ENCODE measurements around the gene CD300LF. TPM values are rescaled to one million over a fixed set of nuclear protein-coding genes. Genes with fewer than 3 reads are reported as not detected.

The CD300LF gene
- total RNA-seq, 1 experiment from 2014 or later = not detected

DNA sequence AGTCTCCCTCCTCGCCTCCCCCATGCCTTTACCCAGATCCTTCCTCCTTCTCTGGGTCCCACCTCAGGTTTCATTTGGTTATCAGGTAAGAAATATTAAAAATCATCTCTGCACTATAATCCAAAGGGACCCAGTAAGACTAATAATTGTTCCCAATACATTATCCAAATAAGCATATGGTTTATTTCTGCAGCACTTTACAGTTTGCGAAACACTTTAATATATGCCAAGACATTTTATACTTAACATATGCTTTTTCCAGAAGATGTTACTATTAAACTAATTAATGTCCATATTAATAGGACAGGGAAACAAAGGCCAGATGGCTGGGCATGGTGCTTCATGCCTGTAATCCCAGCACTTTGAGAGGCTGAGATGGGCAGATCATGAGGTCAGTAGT is 33.3 kb downstream of the CD300LF start (continued):
- TF ChIP-seq, protein P1, sequence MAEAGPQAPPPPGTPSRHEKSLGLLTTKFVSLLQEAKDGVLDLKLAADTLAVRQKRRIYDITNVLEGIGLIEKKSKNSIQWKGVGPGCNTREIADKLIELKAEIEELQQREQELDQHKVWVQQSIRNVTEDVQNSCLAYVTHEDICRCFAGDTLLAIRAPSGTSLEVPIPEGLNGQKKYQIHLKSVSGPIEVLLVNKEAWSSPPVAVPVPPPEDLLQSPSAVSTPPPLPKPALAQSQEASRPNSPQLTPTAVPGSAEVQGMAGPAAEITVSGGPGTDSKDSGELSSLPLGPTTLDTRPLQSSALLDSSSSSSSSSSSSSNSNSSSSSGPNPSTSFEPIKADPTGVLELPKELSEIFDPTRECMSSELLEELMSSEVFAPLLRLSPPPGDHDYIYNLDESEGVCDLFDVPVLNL (CRISPR knock-in tag; IDR thresholded peaks at IDR 0.05; ENCODE audit: borderline replicate concordance, low read depth) = no peak
- TF ChIP-seq ZNF219 (CRISPR knock-in tag; IDR thresholded peaks at IDR 0.05; ENCODE audit: borderline replicate concordance) (no peak), ZNF138 (CRISPR knock-in tag; conservative IDR thresholded peaks at IDR 0.05) (no peak), ZBTB21 (CRISPR knock-in tag; IDR thresholded peaks at IDR 0.05; ENCODE audit: borderline replicate concordance) (no peak), ZNF232 (CRISPR knock-in tag; IDR thresholded peaks at IDR 0.05) (no peak)

DNA sequence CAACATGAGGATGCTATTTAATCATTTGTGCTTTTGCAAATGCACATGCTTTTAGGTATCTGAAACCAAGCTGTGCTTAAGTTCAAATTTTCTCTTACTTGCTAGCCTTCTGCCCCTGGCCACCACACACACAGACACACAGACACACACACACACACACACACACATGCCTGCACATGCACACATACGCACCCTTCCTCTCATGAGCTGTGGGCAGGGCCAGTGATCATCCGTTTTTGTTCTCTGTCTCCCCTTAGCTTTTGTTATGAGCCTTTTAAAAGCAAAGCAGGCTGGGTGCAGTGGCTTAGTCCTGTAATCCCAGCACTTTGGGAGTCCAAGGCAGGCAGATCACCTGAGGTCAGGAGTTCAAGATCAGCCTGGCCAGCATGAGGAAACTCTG is 34.2 kb downstream of the CD300LF start:
- ATAC-seq = 0 out of 2 replicates have a peak, but pooled peaks have one; percentile 18
- CTCF ChIA-PET = interaction anchor here (1.3 to 2.9 kb wide), 7 partner anchors 21 to 183 kb away, joined by 3 to 24 read pairs (median 6); partner anchors contain the start of gene RAB37
- Mint-ChIP-seq H3K36me3 (no peaks in the 10 kb centered on the region), H3K27ac (no peak overlapping the region), H3K4me3 (no peak overlapping the region), H3K9me3 (no peaks in the 10 kb centered on the region), H3K4me1 (peaks cover 17% of the 10 kb centered on the region), H3K27me3 (ENCODE audit: low read depth) (peaks cover 23% of the 10 kb centered on the region)
- POLR2A ChIA-PET = no interaction called here
- no peak for DNase-seq (ENCODE audit: low spot score)
- TF ChIP-seq, protein P2, sequence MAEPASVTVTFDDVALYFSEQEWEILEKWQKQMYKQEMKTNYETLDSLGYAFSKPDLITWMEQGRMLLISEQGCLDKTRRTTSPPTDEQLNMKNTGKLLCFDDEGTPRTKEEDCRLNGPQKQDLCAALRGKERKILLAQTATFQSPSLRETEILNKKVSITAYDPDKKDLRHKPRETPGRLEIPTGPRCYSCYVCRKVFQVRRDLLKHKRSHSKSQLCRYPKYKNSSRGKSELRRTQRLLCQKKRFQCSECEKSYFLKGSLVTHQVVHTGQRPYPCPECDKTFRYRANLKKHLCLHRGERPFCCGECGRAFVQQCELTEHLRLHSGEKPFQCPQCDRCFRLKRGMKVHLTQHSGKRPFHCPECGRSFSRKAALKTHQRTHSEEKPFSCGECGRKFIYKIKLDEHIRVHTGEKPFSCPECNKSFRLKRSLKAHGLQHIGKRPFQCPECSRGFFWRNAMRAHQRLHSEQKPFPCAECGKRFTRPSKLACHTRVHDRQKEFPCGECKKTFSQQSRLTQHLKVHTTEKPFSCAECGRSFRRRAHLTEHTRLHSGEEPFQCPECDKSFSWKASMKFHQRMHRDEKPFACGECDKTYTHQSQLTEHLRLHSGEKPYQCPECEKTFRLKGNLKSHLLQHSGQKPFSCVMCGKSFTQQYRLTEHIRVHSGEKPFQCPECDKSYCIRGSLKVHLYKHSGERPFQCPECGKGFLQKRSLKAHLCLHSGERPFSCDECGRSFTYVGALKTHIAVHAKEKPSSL (CRISPR knock-in tag; conservative IDR thresholded peaks at IDR 0.05) = no peak
- TF ChIP-seq, protein P3, sequence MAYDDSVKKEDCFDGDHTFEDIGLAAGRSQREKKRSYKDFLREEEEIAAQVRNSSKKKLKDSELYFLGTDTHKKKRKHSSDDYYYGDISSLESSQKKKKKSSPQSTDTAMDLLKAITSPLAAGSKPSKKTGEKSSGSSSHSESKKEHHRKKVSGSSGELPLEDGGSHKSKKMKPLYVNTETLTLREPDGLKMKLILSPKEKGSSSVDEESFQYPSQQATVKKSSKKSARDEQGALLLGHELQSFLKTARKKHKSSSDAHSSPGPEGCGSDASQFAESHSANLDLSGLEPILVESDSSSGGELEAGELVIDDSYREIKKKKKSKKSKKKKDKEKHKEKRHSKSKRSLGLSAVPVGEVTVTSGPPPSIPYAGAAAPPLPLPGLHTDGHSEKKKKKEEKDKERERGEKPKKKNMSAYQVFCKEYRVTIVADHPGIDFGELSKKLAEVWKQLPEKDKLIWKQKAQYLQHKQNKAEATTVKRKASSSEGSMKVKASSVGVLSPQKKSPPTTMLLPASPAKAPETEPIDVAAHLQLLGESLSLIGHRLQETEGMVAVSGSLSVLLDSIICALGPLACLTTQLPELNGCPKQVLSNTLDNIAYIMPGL (CRISPR knock-in tag; IDR thresholded peaks at IDR 0.05) = no peak
- TF ChIP-seq HMGA2 (CRISPR knock-in tag; IDR thresholded peaks at IDR 0.05) (no peak), ESRRA (CRISPR knock-in tag; IDR thresholded peaks at IDR 0.05; ENCODE audit: borderline replicate concordance) (no peak), NR2C2 (CRISPR knock-in tag; IDR thresholded peaks at IDR 0.05) (no peak), TEAD1 (CRISPR knock-in tag; IDR thresholded peaks at IDR 0.05) (no peak), ZNF671 (CRISPR knock-in tag; IDR thresholded peaks at IDR 0.05) (no peak), RELA (CRISPR knock-in tag; IDR thresholded peaks at IDR 0.05; ENCODE audit: borderline replicate concordance) (no peak)
- TF ChIP-seq, protein P1 (CRISPR knock-in tag; IDR thresholded peaks at IDR 0.05; ENCODE audit: borderline replicate concordance, low read depth) = no peak
- TF ChIP-seq, protein P4, sequence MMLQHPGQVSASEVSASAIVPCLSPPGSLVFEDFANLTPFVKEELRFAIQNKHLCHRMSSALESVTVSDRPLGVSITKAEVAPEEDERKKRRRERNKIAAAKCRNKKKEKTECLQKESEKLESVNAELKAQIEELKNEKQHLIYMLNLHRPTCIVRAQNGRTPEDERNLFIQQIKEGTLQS (CRISPR knock-in tag; conservative IDR thresholded peaks at IDR 0.05) = no peak
- TF ChIP-seq, protein P5, sequence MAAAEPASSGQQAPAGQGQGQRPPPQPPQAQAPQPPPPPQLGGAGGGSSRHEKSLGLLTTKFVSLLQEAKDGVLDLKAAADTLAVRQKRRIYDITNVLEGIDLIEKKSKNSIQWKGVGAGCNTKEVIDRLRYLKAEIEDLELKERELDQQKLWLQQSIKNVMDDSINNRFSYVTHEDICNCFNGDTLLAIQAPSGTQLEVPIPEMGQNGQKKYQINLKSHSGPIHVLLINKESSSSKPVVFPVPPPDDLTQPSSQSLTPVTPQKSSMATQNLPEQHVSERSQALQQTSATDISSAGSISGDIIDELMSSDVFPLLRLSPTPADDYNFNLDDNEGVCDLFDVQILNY (CRISPR knock-in tag; IDR thresholded peaks at IDR 0.05) = no peak
- TF ChIP-seq, protein P6, sequence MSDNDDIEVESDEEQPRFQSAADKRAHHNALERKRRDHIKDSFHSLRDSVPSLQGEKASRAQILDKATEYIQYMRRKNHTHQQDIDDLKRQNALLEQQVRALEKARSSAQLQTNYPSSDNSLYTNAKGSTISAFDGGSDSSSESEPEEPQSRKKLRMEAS (CRISPR knock-in tag; IDR thresholded peaks at IDR 0.05) = no peak
- TF ChIP-seq, protein P7, sequence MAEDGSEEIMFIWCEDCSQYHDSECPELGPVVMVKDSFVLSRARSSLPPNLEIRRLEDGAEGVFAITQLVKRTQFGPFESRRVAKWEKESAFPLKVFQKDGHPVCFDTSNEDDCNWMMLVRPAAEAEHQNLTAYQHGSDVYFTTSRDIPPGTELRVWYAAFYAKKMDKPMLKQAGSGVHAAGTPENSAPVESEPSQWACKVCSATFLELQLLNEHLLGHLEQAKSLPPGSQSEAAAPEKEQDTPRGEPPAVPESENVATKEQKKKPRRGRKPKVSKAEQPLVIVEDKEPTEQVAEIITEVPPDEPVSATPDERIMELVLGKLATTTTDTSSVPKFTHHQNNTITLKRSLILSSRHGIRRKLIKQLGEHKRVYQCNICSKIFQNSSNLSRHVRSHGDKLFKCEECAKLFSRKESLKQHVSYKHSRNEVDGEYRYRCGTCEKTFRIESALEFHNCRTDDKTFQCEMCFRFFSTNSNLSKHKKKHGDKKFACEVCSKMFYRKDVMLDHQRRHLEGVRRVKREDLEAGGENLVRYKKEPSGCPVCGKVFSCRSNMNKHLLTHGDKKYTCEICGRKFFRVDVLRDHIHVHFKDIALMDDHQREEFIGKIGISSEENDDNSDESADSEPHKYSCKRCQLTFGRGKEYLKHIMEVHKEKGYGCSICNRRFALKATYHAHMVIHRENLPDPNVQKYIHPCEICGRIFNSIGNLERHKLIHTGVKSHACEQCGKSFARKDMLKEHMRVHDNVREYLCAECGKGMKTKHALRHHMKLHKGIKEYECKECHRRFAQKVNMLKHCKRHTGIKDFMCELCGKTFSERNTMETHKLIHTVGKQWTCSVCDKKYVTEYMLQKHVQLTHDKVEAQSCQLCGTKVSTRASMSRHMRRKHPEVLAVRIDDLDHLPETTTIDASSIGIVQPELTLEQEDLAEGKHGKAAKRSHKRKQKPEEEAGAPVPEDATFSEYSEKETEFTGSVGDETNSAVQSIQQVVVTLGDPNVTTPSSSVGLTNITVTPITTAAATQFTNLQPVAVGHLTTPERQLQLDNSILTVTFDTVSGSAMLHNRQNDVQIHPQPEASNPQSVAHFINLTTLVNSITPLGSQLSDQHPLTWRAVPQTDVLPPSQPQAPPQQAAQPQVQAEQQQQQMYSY (CRISPR knock-in tag; IDR thresholded peaks at IDR 0.05) = no peak
- TF ChIP-seq, protein P8, sequence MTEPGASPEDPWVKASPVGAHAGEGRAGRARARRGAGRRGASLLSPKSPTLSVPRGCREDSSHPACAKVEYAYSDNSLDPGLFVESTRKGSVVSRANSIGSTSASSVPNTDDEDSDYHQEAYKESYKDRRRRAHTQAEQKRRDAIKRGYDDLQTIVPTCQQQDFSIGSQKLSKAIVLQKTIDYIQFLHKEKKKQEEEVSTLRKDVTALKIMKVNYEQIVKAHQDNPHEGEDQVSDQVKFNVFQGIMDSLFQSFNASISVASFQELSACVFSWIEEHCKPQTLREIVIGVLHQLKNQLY (CRISPR knock-in tag; IDR thresholded peaks at IDR 0.05) = no peak
- TF ChIP-seq, protein P9, sequence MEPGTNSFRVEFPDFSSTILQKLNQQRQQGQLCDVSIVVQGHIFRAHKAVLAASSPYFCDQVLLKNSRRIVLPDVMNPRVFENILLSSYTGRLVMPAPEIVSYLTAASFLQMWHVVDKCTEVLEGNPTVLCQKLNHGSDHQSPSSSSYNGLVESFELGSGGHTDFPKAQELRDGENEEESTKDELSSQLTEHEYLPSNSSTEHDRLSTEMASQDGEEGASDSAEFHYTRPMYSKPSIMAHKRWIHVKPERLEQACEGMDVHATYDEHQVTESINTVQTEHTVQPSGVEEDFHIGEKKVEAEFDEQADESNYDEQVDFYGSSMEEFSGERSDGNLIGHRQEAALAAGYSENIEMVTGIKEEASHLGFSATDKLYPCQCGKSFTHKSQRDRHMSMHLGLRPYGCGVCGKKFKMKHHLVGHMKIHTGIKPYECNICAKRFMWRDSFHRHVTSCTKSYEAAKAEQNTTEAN (CRISPR knock-in tag; IDR thresholded peaks at IDR 0.05) = no peak
